Right forelimb (tissue), 1 donor: ENCODE results near the gene PTAFR.

Source experiments
- DNase-seq: peaks from one replicate; pipeline ENCODE4 v3.0.0-alpha.2; 2018

The PTAFR gene, protein sequence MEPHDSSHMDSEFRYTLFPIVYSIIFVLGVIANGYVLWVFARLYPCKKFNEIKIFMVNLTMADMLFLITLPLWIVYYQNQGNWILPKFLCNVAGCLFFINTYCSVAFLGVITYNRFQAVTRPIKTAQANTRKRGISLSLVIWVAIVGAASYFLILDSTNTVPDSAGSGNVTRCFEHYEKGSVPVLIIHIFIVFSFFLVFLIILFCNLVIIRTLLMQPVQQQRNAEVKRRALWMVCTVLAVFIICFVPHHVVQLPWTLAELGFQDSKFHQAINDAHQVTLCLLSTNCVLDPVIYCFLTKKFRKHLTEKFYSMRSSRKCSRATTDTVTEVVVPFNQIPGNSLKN

DNA sequence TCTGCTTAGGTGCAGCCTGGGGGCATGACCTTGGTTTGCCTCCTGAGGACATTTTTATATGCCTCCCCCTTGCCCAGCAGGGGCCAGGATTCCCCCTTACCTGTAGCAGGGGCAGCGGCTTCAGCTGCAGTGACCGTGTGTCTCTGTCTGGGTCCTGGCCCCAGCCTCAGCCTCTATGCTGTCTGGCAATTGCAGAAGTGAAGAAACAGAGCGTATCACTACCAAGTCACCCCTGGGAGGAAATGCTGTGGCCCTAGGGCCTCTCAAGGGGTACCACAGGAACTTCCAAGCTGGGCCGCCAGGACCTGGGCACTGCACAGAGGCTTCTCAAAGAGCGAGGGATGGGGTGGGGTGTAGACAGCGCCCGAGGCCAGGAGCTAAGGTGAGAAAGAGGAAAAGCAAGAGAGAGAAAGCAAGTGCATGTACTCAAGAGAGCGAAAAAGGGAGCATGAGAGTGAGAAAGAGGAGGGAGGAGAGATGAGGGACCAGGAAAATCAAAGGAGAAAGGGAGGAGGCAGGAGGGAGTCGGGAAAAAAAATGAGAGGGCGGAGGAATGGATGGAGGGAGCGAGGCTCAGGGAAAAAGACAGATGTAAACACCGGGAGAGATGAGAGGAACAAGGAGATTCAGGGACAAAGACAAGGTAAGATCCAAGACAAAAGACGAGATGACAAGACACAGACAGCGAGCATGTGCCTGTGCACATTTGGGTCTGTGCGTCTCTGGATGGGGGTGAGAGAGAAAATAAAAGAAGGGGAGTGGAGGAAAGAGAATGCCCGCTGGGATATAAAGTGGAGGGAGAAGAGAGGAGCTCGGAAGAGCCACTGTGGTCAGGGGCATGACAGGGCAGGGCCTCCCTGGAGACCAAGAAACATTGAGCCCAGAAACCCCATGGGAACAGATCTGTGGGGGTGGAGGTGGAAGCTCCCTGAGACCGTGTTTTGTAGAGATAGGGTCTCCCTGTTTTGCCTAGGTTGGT, at the start of gene PTAFR:
Gene PTAFR (minus strand): TSS at position 199 of the 979 bp plus-strand sequence. CDS start 25,669 bp downstream, outside the sequence.
- no peak for DNase-seq

DNA sequence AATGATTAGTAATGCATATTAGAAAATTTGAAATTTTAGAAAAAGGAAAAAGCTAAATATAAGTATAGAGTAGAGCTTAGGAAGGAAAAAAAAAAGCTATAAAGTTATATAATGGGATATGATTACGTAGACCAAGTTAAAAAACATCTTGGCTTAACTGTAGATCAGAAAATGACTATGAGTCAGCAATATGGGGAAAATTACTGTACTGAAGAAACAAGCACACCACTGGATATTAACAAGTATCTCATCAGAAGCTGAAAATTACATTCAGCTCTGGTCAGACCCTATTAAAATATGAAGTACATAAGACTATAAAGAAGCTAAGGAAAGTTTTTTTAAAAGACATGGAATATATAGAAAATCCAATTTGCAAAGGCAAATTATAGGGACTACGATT, 36.8 kb upstream of the PTAFR start:
- DNase-seq, result no peak

DNA sequence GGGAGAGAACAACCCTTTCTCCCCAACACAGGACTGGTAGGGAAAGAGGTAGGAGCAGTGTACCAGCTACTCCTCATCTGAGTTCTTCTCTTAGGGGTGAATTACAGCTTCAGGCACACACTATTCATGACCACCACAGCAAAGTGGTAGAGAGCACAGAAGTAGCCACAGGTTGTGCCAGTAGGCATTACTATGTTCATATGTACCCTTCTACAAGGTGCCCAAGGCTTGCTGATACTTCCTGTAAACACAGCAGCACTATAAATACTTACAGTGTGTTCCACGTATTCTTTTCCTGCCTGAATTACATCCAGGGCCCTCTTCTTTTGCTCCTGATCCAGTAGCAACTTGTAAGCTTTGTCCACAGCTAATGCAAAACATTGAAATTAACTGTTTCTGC, 33.2 kb upstream of the PTAFR start:
- DNase-seq, result no peak

- no peak for DNase-seq
Measured at GRCh38 chr1:28208818-28209441, 32.4 kb upstream of the PTAFR start.

DNA sequence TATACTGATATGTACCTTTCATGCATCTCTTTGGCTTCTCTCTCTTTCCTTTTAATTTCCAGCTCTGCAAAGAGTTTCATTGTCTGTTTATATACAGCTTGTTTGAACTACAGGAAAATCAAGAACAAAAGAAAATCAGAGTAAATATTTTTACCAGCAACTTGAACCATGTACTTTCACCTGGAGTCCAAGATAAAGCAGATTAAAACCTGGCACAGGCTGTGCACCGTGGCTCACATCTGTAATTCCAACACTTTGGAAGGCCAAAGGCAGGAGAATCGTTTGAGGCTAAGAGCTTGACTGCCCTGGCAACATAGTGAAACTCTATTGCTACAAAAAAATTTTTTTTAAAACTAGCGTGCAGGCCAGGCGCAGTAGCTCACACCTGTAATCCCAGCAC, 28.8 kb upstream of the PTAFR start:
- no peak for DNase-seq

GRCh38 chr1:28200234-28200873, 23.9 kb upstream of the PTAFR start:
- DNase-seq, result no peak

DNA sequence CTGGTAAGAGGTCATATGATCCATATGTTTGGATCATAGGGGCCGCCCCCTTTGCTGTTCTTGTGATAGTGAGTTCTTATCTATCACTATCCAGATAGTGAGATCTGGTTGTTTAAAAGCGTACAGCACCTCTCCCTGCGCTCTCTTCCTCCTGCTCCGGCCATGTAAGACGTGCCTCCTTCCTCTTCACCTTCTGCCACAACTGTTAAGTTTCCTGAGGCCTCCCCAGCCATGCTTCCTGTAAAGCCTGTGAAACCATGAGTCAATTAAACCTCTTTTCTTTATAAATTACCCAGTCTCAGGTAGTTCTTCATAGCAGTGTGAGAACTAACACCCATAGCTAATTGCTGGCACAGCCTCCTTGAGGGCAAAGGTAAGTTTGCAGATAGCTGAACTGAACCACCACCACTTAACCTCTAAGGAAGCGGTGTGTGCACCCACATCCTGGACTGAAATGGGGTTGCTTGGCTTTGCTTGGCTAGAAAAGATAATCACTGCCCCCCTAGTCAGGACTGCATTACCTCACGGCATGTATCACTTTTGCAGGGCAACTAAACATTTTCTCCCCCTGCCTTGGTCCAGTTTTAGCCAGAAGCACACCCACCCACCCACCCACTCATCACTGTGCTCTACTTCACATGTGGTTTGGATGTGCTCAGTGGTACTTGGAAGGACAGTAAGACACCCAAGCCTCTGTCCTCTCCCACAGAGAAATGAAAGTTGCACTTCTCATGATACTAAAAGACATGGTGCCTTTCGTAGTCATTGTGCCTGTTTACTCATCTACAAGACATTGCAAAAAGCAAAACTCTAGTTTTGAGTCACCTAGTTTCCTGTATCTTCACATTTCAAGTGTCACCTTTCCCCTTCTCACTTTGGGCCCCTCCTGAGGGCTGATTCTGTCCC, 23.1 kb upstream of the PTAFR start:
- DNase-seq, result no peak

- no peak for DNase-seq
Measured at GRCh38 chr1:28197682-28198415, 21.4 kb upstream of the PTAFR start.

DNA sequence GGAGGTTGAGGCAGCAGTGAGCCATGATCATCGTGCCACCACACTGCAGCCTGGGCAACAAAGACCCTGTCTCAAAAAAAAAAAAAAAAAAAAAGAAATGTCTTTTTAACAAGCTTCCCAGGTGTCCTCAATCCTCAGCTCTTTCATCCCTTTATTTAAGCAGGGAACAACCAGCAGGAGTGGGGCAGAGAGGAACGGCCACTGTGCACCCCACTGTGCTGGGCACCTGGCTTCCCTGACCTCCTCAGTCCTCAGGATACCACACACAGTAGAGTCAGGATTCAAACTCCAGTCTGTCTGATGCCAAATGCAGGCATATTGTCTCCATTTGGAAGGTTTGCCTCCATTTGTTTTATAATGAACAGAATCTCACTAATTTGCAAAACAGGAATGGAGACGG, 19.8 kb upstream of the PTAFR start:
- no peak for DNase-seq

DNA sequence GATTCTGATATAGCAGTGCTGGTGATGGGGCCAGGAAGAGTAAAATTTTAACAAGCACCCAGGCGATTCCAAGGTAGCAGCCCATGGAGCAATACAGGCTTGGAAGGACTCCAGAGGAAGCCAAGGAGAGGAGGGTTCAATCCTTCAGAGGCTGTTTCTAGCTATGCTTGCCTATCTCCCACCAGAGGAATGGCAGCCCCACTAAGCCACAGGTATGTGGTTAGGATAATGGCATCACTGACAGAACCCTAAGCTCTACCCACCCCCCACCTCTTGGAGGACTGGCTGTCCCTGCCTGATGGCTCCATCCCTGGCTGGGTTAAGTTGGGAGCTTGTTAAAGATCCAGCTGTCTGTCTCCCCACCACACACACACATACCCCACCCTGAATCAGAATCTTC, 19.3 kb upstream of the PTAFR start:
- no peak for DNase-seq

DNA sequence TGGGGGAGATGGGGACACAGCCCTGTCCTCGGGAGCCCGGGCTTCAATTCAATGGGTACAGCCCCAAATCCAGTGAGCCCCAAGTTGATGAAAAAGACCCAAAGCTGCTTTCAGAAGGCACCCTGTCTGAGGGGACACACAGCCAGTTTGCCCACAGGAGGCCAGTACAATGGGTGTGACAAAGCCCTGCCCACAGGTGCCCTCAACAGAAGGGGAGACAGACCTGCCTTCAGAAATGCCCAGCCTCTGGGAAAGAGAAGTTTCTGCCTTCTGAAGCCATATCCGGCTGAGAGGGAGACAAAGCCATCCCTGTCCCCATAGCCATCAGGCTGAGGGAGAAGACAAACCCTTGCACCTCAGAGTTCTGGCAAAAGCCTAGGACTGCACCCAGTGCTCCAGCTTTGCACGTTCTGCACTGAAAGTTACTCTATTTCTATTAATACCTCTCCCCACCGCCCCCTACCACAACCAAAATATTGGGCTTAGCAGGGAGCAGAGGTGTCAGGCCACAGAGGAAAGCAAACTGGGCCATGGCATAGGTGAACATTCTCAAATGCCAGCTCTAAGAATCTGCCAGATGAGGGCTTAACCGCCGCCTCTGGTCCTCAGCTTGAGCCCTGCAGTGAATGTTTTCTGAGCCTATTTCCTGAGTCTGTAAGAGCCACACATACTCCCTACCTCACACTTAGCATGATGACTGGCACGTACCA, 18.0 kb upstream of the PTAFR start:
- DNase-seq, result no peak

DNA sequence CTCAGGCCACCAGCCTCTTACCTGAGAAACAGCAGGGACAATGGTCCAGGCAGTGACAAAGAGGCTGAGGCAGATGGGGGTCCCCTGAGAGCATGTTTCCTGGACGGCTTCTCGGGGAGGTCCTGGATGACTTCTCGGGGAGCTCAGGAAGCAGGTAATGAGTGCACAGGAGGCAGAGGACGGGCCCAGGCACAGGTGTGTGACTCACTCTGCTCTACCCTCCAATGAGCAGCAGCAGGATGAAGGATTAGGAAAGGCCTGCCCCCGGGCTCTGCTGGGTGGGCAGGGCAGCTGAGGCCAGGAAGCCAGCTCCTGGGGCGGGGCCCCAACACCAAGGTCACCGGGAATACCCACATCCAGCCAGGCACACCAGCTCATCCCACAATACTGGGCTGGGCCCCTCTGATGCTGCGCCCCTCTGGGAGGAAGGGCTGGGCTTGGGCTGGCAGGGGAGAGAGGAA, 17.2 kb upstream of the PTAFR start:
- DNase-seq, result no peak

GRCh38 chr1:28190996-28191645, 14.6 kb upstream of the PTAFR start:
- no peak for DNase-seq

DNA sequence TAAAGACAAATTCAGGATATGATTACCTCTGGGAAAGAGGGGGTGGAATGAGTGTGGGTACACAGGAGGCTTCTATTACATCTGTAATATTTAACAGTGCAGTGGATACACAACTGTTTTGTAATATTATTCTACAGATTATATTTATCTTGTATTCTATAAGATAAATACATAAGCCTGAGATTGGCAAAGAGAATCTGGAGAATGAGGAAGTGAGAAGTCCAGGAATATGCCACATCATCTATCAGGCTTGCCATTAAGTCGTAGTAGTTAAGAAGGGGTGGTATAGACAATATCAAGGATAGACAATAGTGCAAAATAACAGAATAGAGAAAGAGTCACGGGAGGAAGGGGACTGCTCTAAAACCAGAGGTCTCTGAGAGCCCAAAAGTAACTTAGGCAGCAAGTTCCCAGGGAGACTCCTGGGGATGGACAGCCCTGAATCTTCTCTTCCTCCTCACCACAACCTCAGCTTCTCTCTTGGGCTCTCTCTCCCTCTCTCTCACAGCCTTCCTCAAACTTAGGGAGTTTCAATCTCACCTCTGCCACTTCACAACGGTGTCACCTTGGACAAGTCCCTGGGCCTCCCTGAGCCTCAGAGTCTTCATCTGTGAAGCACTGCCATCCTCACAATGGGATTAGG, 14.0 kb upstream of the PTAFR start:
- no peak for DNase-seq

DNA sequence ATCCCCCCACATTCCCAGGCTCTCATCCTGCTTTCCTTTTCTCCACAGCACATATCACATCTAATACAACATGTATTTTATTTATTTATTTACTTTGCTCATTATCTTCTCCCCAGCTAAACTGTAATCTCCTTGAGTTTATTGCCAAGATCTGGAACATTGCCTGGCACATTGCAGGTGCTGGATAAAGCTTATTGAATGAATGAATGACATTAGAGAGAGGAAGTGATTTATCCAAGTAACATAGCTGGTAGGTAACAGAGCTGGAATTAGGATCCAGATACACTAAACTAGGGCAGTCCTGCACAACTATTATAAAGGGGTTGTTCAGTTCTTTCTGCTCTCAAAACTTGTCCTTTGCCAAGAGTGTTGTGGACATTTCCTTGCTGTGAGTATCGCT, 8.6 kb upstream of the PTAFR start:
- DNase-seq, result no peak

- DNase-seq, result no peak
Measured at GRCh38 chr1:28180306-28181305, 4.1 kb upstream of the PTAFR start.

GRCh38 chr1:28178690-28179485, 2.4 kb upstream of the PTAFR start:
- no peak for DNase-seq
